Osteoblast (primary cell): ENCODE data around the gene WSCD1. TPM values are rescaled to one million over a fixed set of nuclear protein-coding genes. Genes with fewer than 3 reads are reported as not detected.

Experiments used
- DNase-seq: peaks from one replicate; pipeline ENCODE4 v3.0.0; 2011; ENCODE audit warnings: low spot score, mixed read lengths; ENCODE audit not compliant: insufficient read length; ENCODE audit errors: missing footprints
- H2AFZ ChIP-seq: 2 replicates; pipeline ENCODE4 v1.6.0; 2011; ENCODE audit warnings: mild to moderate bottlenecking, low read length
- H3K27ac ChIP-seq: 2 replicates; pipeline ENCODE4 v1.5.1; 2011; ENCODE audit warnings: mild to moderate bottlenecking, low read depth, low read length, moderate library complexity
- H3K27me3 ChIP-seq: 2 replicates; pipeline ENCODE4 v1.6.0; 2012; ENCODE audit warnings: mild to moderate bottlenecking, control low read depth, inconsistent platforms, low read length, moderate library complexity; ENCODE audit not compliant: insufficient read depth
- H3K36me3 ChIP-seq: 2 replicates; pipeline ENCODE4 v1.5.1; 2011; ENCODE audit warnings: mild to moderate bottlenecking, low read length, control low read depth, moderate library complexity; ENCODE audit not compliant: insufficient read depth
- H3K4me1 ChIP-seq: 2 replicates; pipeline ENCODE4 v1.5.1; 2011; ENCODE audit warnings: mild to moderate bottlenecking, low read length, control low read depth, moderate library complexity; ENCODE audit not compliant: insufficient read depth
- H3K4me2 ChIP-seq: 2 replicates; pipeline ENCODE4 v1.6.0; 2011; ENCODE audit warnings: mild to moderate bottlenecking, low read length; ENCODE audit not compliant: insufficient read depth
- H3K4me3 ChIP-seq: fragments of 200-600 bp; sonication (generic); 3 replicates; pipeline ENCODE4 v1.5.1; 2012; ENCODE audit warnings: mild to moderate bottlenecking, low read length, inconsistent platforms; ENCODE audit not compliant: insufficient read depth
- H3K79me2 ChIP-seq: 2 replicates; pipeline ENCODE4 v1.6.0; 2012; ENCODE audit warnings: mild to moderate bottlenecking, low read length, control low read depth, inconsistent platforms; ENCODE audit not compliant: insufficient read depth
- H3K9me3 ChIP-seq: 2 replicates; pipeline ENCODE4 v1.5.1; 2011; ENCODE audit warnings: low read depth, low read length, control low read depth
- H4K20me1 ChIP-seq: 2 replicates; pipeline ENCODE4 v1.6.0; 2012; ENCODE audit warnings: mild to moderate bottlenecking, low read length, control low read depth; ENCODE audit not compliant: insufficient read depth
- total RNA-seq: library from RNA; depleted of rRNA; stranded (reverse); fragments of >200 nt; gene quantifications from 2 replicates; pipeline ENCODE4 v1.2.3, GENCODE V29; 2012
- TF ChIP-seq, protein P1 (sequence below): IDR thresholded peaks from 2 replicates; pipeline ENCODE4 v1.5.1; 2011; ENCODE audit warnings: mild to moderate bottlenecking, low read depth, low read length, moderate library complexity; ENCODE audit errors: extremely low read depth

WSCD1 gene
- total RNA-seq, 1 donor, result not detected

DNA sequence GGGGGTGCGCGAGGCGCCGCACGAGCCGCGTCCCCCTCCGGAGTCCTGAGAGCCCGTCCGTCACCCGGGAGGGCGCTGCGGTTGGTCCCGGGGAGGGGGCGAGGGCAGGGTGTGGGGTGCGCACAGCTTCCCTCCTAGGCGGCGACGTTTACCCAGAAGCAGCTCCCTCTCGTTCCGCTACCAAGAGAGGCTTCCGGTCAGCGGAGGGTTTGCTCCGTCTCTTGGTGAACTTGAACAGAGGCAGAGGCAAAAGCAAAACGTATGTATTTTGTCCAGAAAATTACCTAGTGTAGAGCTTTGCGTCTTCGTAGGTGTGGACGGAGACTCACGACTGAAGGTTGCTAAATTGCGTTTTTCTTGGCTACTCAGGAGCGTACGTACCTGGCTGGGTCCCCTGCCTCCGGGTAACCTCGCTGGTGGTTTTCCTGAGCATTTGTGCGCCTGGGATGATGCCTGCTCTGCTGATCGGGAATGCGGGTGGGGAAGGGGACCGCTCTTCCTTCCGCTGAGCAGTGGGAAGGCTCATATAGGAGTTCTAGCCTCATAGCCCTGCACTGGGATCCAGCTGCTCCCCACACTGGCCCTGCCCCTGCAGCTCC lies 833 bp downstream of the WSCD1 start:
- Histone ChIP-seq H3K27ac (no peak overlapping the region), H3K27me3 (peaks cover 35% of the 10 kb centered on the region), H3K4me3 (no peak overlapping the region), H3K9me3 (no peaks in the 10 kb centered on the region), H3K4me2 (peak overlapping the region; percentile 13), H4K20me1 (no peaks in the 10 kb centered on the region), H3K4me1 (no peaks in the 10 kb centered on the region), H3K79me2 (no peaks in the 10 kb centered on the region), H3K36me3 (no peaks in the 10 kb centered on the region), H2AFZ (no peak overlapping the region)
- peak; percentile 73 for DNase-seq
- TF ChIP-seq, protein P1, sequence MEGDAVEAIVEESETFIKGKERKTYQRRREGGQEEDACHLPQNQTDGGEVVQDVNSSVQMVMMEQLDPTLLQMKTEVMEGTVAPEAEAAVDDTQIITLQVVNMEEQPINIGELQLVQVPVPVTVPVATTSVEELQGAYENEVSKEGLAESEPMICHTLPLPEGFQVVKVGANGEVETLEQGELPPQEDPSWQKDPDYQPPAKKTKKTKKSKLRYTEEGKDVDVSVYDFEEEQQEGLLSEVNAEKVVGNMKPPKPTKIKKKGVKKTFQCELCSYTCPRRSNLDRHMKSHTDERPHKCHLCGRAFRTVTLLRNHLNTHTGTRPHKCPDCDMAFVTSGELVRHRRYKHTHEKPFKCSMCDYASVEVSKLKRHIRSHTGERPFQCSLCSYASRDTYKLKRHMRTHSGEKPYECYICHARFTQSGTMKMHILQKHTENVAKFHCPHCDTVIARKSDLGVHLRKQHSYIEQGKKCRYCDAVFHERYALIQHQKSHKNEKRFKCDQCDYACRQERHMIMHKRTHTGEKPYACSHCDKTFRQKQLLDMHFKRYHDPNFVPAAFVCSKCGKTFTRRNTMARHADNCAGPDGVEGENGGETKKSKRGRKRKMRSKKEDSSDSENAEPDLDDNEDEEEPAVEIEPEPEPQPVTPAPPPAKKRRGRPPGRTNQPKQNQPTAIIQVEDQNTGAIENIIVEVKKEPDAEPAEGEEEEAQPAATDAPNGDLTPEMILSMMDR, result no peak

DNA sequence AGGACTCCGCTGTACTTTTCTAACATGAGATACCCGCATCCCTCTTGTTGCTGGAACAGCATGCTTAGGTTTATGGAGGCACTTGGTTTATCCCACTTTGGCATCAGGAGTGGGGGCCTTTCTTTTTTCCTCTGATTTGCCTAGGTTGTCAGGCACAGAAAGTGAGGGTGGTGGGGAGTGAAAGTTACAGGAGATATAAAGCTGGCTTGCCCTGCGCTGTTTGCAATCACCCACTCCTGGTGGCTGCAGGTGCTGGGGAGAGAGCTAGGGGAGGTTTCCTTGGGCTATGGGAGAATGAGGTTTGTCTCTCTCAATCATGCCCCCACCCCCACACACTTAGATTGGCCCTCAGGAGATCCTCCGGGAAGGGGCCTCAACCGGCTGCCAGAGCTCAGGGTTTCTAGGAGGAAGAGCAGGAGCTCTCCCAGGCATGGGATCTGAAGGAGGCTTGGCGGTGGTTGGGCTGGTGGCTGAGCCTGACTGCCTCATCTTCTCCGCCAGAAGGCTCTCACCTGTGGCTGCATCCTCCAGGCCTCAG lies 1.4 kb downstream of the WSCD1 start:
- Histone ChIP-seq H3K4me3 (no peak overlapping the region), H3K27me3 (peaks cover 35% of the 10 kb centered on the region), H3K4me2 (no peak overlapping the region), H3K36me3 (no peaks in the 10 kb centered on the region), H4K20me1 (no peaks in the 10 kb centered on the region), H3K79me2 (no peaks in the 10 kb centered on the region), H2AFZ (no peak overlapping the region), H3K27ac (no peak overlapping the region), H3K4me1 (no peaks in the 10 kb centered on the region), H3K9me3 (no peaks in the 10 kb centered on the region)
- TF ChIP-seq, protein P1, result no peak
- no peak for DNase-seq

- no peaks in the 10 kb centered on the region for H4K20me1 ChIP-seq
- H3K9me3 ChIP-seq, result no peaks in the 10 kb centered on the region
- no peak overlapping the region for H2AFZ ChIP-seq
- H3K27ac ChIP-seq, result no peak overlapping the region
- TF ChIP-seq, protein P1, result no peak
- H3K27me3 ChIP-seq, result peaks cover 35% of the 10 kb centered on the region
- no peak overlapping the region for H3K4me2 ChIP-seq
- DNase-seq, result peak; percentile 89
- no peaks in the 10 kb centered on the region for H3K4me1 ChIP-seq
- H3K79me2 ChIP-seq, result no peaks in the 10 kb centered on the region
- H3K4me3 ChIP-seq, result no peak overlapping the region
- H3K36me3 ChIP-seq, result no peaks in the 10 kb centered on the region
Measured at GRCh38 chr17:6072157-6072556, 2.0 kb downstream of the WSCD1 start.

DNA sequence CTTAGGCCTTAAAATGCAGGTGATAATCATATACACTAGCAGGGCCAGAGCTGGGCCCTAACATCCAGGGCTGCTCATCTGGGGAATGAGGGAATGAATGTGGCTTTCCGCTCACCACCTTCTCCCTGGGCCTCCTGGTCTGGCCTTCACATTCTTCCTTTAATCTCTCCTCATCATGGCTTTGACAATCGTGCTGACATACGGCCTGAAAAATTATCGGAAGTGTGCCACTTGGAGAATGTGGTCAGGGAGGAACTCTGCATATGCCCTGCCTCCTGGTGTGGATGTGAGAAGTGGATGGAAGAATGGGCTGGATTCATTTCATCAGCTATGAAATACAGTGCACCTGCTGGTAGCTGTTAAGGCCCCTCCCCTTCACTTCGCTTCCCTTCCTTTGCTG lies 2.4 kb downstream of the WSCD1 start:
- Histone ChIP-seq H2AFZ (no peak overlapping the region), H3K9me3 (no peaks in the 10 kb centered on the region), H3K79me2 (no peaks in the 10 kb centered on the region), H4K20me1 (no peaks in the 10 kb centered on the region), H3K4me1 (no peaks in the 10 kb centered on the region), H3K27ac (no peak overlapping the region), H3K4me3 (no peak overlapping the region), H3K27me3 (peaks cover 35% of the 10 kb centered on the region), H3K4me2 (no peak overlapping the region), H3K36me3 (no peaks in the 10 kb centered on the region)
- TF ChIP-seq, protein P1, result no peak
- DNase-seq, result peak; percentile 77
